SU-DHL-6 (cell line): ENCODE measurements around the gene PVR.
"Not testable (repeated sequence)": the region's sequence is repeated elsewhere in the genome, so short reads cannot be mapped to it uniquely, and the experiment has no call there.

Experiments used
- H2AFZ ChIP-seq: fragments of 200-600 bp; sonication (generic); 2 replicates; pipeline ENCODE4 v1.6.1; 2014; ENCODE audit warnings: low read depth, mild to moderate bottlenecking, moderate library complexity, mixed read lengths, antibody characterized with exemption, low read length; ENCODE audit not compliant: severe bottlenecking
- H3F3A ChIP-seq: fragments of 200-600 bp; shearing (Covaris generic); 2 replicates; pipeline ENCODE4 v1.6.0; 2016; ENCODE audit warnings: antibody characterized with exemption, mild to moderate bottlenecking; ENCODE audit not compliant: insufficient read depth
- H3K27ac ChIP-seq: fragments of 200-600 bp; sonication (generic); 2 replicates; pipeline ENCODE4 v1.5.1; 2016; ENCODE audit warnings: low read depth, mild to moderate bottlenecking, low read length, moderate library complexity, mixed read lengths
- H3K27me3 ChIP-seq: fragments of 200-600 bp; sonication (generic), shearing (Covaris generic); 2 replicates; pipeline ENCODE4 v1.6.0; 2014; ENCODE audit warnings: mild to moderate bottlenecking, low read length
- H3K36me3 ChIP-seq: fragments of 200-600 bp; sonication (generic); 2 replicates; pipeline ENCODE4 v1.6.1; 2014; ENCODE audit warnings: mild to moderate bottlenecking, low read length, mixed read lengths
- H3K4me2 ChIP-seq: fragments of 300-600, 200-600 bp; shearing (Covaris generic), sonication (generic); 2 replicates; pipeline ENCODE4 v1.6.0; 2014; ENCODE audit warnings: low read length, low read depth, mild to moderate bottlenecking; ENCODE audit not compliant: poor library complexity, severe bottlenecking
- H3K4me3 ChIP-seq: fragments of 200-600 bp; sonication (generic); 2 replicates; pipeline ENCODE4 v1.5.1; 2014; ENCODE audit warnings: antibody characterized with exemption, low read length, mild to moderate bottlenecking, mixed read lengths; ENCODE audit not compliant: insufficient read depth, poor library complexity, severe bottlenecking
- H3K79me2 ChIP-seq: fragments of 200-600 bp; sonication (generic); 2 replicates; pipeline ENCODE4 v1.6.1; 2014; ENCODE audit warnings: mild to moderate bottlenecking, low read length, moderate library complexity; ENCODE audit not compliant: insufficient read depth
- H3K9ac ChIP-seq: fragments of 200-600 bp; sonication (generic); 2 replicates; pipeline ENCODE4 v1.7.0; 2014; ENCODE audit warnings: mild to moderate bottlenecking, low read length
- H3K9me2 ChIP-seq: fragments of 200-600 bp; sonication (generic); replicated peaks from 2 replicates; pipeline ENCODE4 v1.6.1; 2014; ENCODE audit warnings: low read length; ENCODE audit not compliant: insufficient read depth
- H3K9me3 ChIP-seq: fragments of 200-600 bp; sonication (generic); 2 replicates; pipeline ENCODE4 v1.6.1; 2014; ENCODE audit warnings: low read length, mixed read lengths; ENCODE audit not compliant: insufficient read depth
- H4K20me1 ChIP-seq: fragments of 200-600 bp; sonication (generic); 2 replicates; pipeline ENCODE4 v1.6.1; 2014; ENCODE audit warnings: low read depth, mild to moderate bottlenecking, antibody characterized with exemption, low read length, moderate library complexity, mixed read lengths
- EZH2phosphoT487 ChIP-seq: fragments of 200-600 bp; sonication (generic), shearing (Covaris generic); conservative IDR thresholded peaks from 2 replicates; pipeline ENCODE4 v1.6.1; 2018; ENCODE audit warnings: mild to moderate bottlenecking, antibody characterized with exemption, low read length, moderate library complexity, mixed read lengths
- TF ChIP-seq, protein P1 (sequence below): fragments of 200-600 bp; sonication (generic); IDR thresholded peaks from one replicate; pipeline ENCODE4 v1.5.1; 2017; ENCODE audit warnings: antibody characterized with exemption, mild to moderate bottlenecking, low read length, moderate library complexity; ENCODE audit not compliant: insufficient read depth, poor library complexity, severe bottlenecking

PVR gene

DNA sequence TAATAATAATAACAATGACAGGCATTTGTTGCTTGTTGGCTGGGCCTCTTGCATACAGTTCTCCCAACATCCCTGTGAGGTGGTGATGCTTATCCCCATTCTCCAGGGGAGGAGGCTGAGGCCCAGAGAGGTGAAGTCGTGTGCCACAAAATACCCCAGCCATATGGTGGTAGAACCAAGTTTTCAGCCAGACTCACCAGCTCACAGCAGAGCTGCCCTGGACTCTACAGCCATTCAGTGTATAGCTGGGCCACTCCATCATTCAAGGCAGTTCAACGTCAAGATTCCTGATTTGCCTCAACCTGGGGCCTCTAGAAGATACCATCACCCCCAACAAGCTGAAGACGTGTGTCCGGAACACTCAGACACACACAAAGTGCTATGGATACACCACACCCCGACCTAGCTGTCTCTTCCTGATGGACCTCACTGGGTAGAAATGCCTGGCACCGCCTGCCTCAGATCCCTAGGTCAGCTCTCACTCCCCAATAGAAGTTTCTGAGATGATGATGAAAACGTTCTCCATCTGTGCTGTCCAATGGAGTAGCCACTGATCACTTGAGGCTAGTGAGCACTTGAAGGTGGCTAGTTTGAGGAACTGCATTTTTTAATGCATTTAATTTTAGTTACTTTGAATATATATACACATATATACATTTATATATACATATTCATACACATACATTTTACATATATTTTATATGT, 23.3 kb downstream of the PVR start:
- no peak overlapping the region for H3K27ac ChIP-seq
- no peaks in the 10 kb centered on the region for H3K27me3 ChIP-seq
- H3K4me3 ChIP-seq, result no peak overlapping the region
- H3K9me3 ChIP-seq, result no peaks in the 10 kb centered on the region
- H3K4me2 ChIP-seq, result no peak overlapping the region
- H3K9ac ChIP-seq, result no peak overlapping the region
- no peaks in the 10 kb centered on the region for H4K20me1 ChIP-seq
- no peak for TF ChIP-seq EZH2phosphoT487
- TF ChIP-seq, protein P1, sequence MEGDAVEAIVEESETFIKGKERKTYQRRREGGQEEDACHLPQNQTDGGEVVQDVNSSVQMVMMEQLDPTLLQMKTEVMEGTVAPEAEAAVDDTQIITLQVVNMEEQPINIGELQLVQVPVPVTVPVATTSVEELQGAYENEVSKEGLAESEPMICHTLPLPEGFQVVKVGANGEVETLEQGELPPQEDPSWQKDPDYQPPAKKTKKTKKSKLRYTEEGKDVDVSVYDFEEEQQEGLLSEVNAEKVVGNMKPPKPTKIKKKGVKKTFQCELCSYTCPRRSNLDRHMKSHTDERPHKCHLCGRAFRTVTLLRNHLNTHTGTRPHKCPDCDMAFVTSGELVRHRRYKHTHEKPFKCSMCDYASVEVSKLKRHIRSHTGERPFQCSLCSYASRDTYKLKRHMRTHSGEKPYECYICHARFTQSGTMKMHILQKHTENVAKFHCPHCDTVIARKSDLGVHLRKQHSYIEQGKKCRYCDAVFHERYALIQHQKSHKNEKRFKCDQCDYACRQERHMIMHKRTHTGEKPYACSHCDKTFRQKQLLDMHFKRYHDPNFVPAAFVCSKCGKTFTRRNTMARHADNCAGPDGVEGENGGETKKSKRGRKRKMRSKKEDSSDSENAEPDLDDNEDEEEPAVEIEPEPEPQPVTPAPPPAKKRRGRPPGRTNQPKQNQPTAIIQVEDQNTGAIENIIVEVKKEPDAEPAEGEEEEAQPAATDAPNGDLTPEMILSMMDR, result no peak
- H3K79me2 ChIP-seq, result no peaks in the 10 kb centered on the region
- H3K36me3 ChIP-seq, result no peaks in the 10 kb centered on the region
- no peaks in the 10 kb centered on the region for H3F3A ChIP-seq
- no peaks in the 10 kb centered on the region for H3K9me2 ChIP-seq
- H2AFZ ChIP-seq, result no peak overlapping the region

DNA sequence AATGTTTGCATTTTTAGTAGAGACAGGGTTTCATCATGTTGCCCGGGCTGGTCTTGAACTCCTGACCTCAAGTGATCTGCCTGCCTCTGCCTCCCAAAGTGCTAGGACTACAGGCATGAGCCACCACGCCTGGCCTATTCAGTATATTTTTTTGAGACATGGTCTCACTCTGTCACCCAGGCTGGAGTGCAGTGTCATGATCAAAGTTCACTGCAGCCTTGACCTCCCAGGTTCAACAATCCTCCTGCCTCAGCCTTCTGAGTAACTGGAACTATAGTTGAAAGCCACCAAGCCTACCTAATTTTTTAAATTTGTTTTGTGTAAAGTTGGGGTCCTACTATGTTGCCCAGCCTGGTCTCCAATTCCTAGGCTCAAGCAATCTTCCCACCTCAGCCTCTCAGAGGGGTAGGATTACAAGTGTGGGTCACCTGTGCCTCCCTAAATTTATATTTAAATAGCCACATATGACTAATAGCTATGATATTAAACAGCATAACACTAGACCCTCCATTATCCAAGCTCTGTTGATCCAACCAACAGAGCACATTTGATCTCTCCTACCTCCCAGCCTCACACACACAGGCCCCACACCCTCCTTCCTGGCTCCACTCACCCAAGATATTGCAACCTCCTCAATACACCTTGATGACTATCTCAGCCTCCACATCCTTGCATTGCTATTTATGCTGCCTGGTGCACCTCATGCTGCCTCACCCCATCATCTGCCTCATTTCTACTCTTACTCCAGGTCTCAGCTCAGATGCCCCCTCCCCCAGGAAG, 25.5 kb downstream of the PVR start:
- Histone ChIP-seq H4K20me1 (no peaks in the 10 kb centered on the region), H3F3A (no peaks in the 10 kb centered on the region), H3K79me2 (no peaks in the 10 kb centered on the region), H3K27ac (no peak overlapping the region), H3K36me3 (no peaks in the 10 kb centered on the region), H3K4me2 (no peak overlapping the region), H3K9ac (no peak overlapping the region), H3K4me3 (no peak overlapping the region), H3K9me2 (no peaks in the 10 kb centered on the region), H2AFZ (no peak overlapping the region), H3K27me3 (no peaks in the 10 kb centered on the region), H3K9me3 (no peaks in the 10 kb centered on the region)
- no peak for TF ChIP-seq EZH2phosphoT487
- TF ChIP-seq, protein P1, result no peak

DNA sequence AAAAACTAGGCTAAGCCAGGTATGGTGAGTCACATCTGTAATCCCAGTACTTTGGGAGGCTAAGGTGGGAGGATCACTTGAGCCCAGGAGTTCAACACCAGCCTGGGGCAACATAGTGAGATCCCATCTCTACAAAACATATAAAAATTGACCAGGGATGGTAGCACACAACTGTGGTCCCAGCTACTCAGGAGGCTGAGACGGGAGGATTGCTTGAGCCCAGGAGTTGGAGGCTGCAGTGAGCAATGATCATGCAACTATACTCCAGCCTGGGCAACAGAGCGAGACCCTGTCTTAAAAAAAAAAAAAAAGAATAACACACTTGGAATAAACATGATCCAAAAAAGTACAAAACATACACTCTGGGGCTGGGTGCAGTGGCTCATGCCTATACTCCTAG, 26.3 kb downstream of the PVR start:
- not testable (repeated sequence) for H3K27ac ChIP-seq, H3K27me3 ChIP-seq, H3K4me2 ChIP-seq, H3K4me3 ChIP-seq, H4K20me1 ChIP-seq, H3K9me2 ChIP-seq, H3K36me3 ChIP-seq, H3K79me2 ChIP-seq, H3F3A ChIP-seq, H3K9me3 ChIP-seq, H3K9ac ChIP-seq, H2AFZ ChIP-seq

DNA sequence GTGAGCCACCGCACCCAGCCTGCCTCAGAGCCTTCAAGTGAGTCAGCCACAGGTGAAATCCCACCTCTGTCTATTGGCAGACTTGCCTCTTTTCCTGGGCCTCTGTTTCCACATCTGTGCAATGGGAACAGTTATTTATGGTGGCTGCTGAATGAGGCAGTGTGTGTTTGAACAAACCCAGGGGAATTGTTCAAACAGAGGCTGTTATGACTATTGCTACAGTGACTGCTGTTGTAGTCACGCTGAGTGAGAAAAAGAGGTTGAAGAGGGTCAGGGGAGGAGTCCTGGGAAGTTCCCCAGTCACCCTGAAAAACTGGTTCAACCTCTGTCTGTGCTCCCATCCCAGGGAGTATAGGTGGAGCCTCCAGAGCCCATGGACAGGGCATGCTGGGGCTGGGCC, 27.7 kb downstream of the PVR start, which contains the start of gene CEACAM19:
CEACAM19 (plus strand) TSS at position 83 of the 400 bp plus-strand sequence. CDS start 450 bp downstream, outside the sequence.
- no peak within 1 kb of the TSS for H2AFZ ChIP-seq
- H3K36me3 ChIP-seq, result no peaks in the 10 kb centered on the region
- H3K9me2 ChIP-seq, result no peaks in the 10 kb centered on the region
- H3F3A ChIP-seq, result no peaks in the 10 kb centered on the region
- H3K9me3 ChIP-seq, result no peaks in the 10 kb centered on the region
- H3K27ac ChIP-seq, result no peak within 1 kb of the TSS
- no peak within 1 kb of the TSS for H3K9ac ChIP-seq
- H3K27me3 ChIP-seq, result no peaks in the 10 kb centered on the region
- no peaks in the 10 kb centered on the region for H3K79me2 ChIP-seq
- TF ChIP-seq, protein P1, result no peak
- TF ChIP-seq EZH2phosphoT487, result no peak
- no peak within 1 kb of the TSS for H3K4me2 ChIP-seq
- no peaks in the 10 kb centered on the region for H4K20me1 ChIP-seq
- H3K4me3 ChIP-seq, result no peak within 1 kb of the TSS
